GM10266 (cell line): ENCODE results near the gene SRP9.

Experiments used
- DNase-seq: peaks from one replicate; pipeline ENCODE4 v3.0.0; 2012; ENCODE audit errors: extremely low spot score
- CTCF ChIP-seq: IDR thresholded peaks from 2 replicates; pipeline ENCODE4 v1.5.1; 2012; ENCODE audit warnings: mild to moderate bottlenecking, low read depth; ENCODE audit not compliant: control insufficient read depth, insufficient read depth; ENCODE audit errors: missing control alignments

SRP9 gene

GRCh38 chr1:225770561-225771248 lies 6.9 kb upstream of the SRP9 start:
- no peak for TF ChIP-seq CTCF
- DNase-seq, result no peak

GRCh38 chr1:225771661-225772322 lies 5.8 kb upstream of the SRP9 start:
- no peak for TF ChIP-seq CTCF
- no peak for DNase-seq

GRCh38 chr1:225772323-225772768 lies 5.3 kb upstream of the SRP9 start:
- peak; percentile 67 for TF ChIP-seq CTCF
- DNase-seq, result peak; percentile 50

- no peak for DNase-seq
- no peak for TF ChIP-seq CTCF
Observed at GRCh38 chr1:225772848-225773247, 4.8 kb upstream of the SRP9 start.

- no peak for DNase-seq
- no peak for TF ChIP-seq CTCF
Observed at GRCh38 chr1:225774281-225775147, 3.1 kb upstream of the SRP9 start.

GRCh38 chr1:225776294-225776693 lies 1.3 kb upstream of the SRP9 start:
- DNase-seq, result no peak
- TF ChIP-seq CTCF, result no peak
